Erythroblast (primary cell): ENCODE data around the gene PRCC.
A peak's percentile ranks its signal among the peaks of the same experiment; 100 is the strongest.

ENCODE experiments used
- DNase-seq, 2 experiments: peaks; one replicate each; lab custom pipeline; 2025; lab: John Stamatoyannopoulos, UW
- GATA1 ChIP-seq: IDR thresholded peaks from 2 replicates; pipeline ENCODE4 v1.6.1; 2011; ENCODE audit warnings: low read depth, mild to moderate bottlenecking, control low read depth, low read length, moderate library complexity
- POLR2A ChIP-seq: IDR thresholded peaks from 2 replicates; pipeline ENCODE4 v1.6.1; 2011; ENCODE audit warnings: mild to moderate bottlenecking, low read length

The PRCC gene

GRCh38 chr1:156839426-156840109 is 72.2 kb downstream of the PRCC start:
- TF ChIP-seq POLR2A: no peak
- no peak for DNase-seq

GRCh38 chr1:156840186-156840897 is 73.0 kb downstream of the PRCC start:
- DNase-seq: no peak
- no peak for TF ChIP-seq POLR2A
- TF ChIP-seq GATA1: no peak

GRCh38 chr1:156840898-156841279 is 73.6 kb downstream of the PRCC start:
- DNase-seq: no peak
- TF ChIP-seq GATA1 (no peak), POLR2A (no peak)

- DNase-seq: no peak
- no peak for TF ChIP-seq GATA1
- no peak for TF ChIP-seq POLR2A
These were observed 74.0 kb downstream of the PRCC start for GRCh38 chr1:156841295-156841855.

GRCh38 chr1:156842618-156843300 is 75.4 kb downstream of the PRCC start:
- TF ChIP-seq POLR2A (no peak), GATA1 (no peak)
- no peak for DNase-seq

- DNase-seq: no peak
- TF ChIP-seq GATA1: no peak
- TF ChIP-seq POLR2A: no peak
These were observed 76.8 kb downstream of the PRCC start for GRCh38 chr1:156844102-156844501.

- TF ChIP-seq POLR2A (no peak), GATA1 (no peak)
- DNase-seq: no peak
These were observed 77.3 kb downstream of the PRCC start for GRCh38 chr1:156844638-156845037.

- no peak for TF ChIP-seq POLR2A
- no peak for TF ChIP-seq GATA1
- peak; percentile 22 to 23 for DNase-seq
These were observed 78.0 kb downstream of the PRCC start for GRCh38 chr1:156845055-156845952.

- DNase-seq: no peak
- no peak for TF ChIP-seq GATA1
- no peak for TF ChIP-seq POLR2A
These were observed 78.7 kb downstream of the PRCC start for GRCh38 chr1:156845953-156846545.

GRCh38 chr1:156846643-156847042 is 79.3 kb downstream of the PRCC start:
- TF ChIP-seq GATA1 (no peak), POLR2A (no peak)
- no peak for DNase-seq

GRCh38 chr1:156847591-156848460 is 80.5 kb downstream of the PRCC start:
- DNase-seq: no peak
- no peak for TF ChIP-seq GATA1
- no peak for TF ChIP-seq POLR2A

GRCh38 chr1:156848461-156849150 is 81.3 kb downstream of the PRCC start:
- TF ChIP-seq POLR2A (no peak), GATA1 (no peak)
- no peak for DNase-seq

GRCh38 chr1:156849151-156849496 is 81.8 kb downstream of the PRCC start:
- TF ChIP-seq POLR2A: no peak
- TF ChIP-seq GATA1: no peak

More at GRCh38 chr1:156849151-156849496, 81.8 kb downstream of the PRCC start:
- no peak for DNase-seq
